T-helper 1 cell treated with Interleukin-12 subunit alpha and Interleukin-12 subunit beta and Interleukin-4 antibody, amounts not matched to agents 30 μg/mL and 1 μg/mL, for 36 hours (primary cell): ENCODE results near the gene UBAP1L.

Source experiments
- H3K27ac Mint-ChIP-seq: one replicate; pipeline ENCODE4 v1.8.0; 2021; ENCODE audit warnings: mild to moderate bottlenecking, mixed read lengths
- H3K27me3 Mint-ChIP-seq: one replicate; pipeline ENCODE4 v1.8.0; 2021; ENCODE audit warnings: low read depth, mixed read lengths
- H3K36me3 Mint-ChIP-seq: one replicate; pipeline ENCODE4 v1.8.0; 2021; ENCODE audit warnings: low read depth, mixed read lengths
- H3K4me1 Mint-ChIP-seq: one replicate; pipeline ENCODE4 v1.8.0; 2021; ENCODE audit warnings: low read depth, mixed read lengths
- H3K4me3 Mint-ChIP-seq: one replicate; pipeline ENCODE4 v1.8.0; 2021; ENCODE audit warnings: mild to moderate bottlenecking, moderate library complexity, mixed read lengths
- H3K9me3 Mint-ChIP-seq: one replicate; pipeline ENCODE4 v1.8.0; 2021; ENCODE audit warnings: mixed read lengths

The UBAP1L gene

DNA sequence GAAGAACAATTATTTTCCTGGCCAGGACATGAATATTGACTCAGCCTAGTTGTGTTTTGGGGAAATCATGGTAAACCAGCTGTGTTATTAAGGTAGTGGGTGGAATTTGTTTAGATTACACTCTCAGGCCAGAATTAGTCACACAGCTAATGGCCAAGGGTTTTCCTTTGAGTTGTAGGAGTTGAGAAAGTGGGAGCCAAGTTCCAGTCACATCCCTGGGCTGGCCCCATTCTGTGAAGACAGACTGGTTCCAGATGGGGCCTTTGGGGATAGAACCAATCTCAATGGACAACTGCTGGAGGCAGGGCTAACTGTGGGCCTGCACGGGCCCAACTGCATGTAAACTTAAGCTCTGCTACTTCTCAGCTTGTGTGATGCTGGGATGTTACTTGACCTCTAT is 45.8 kb downstream of the UBAP1L start:
- H3K4me3 Mint-ChIP-seq, result no peak overlapping the region
- no peaks in the 10 kb centered on the region for H3K9me3 Mint-ChIP-seq
- H3K4me1 Mint-ChIP-seq, result peaks cover 2% of the 10 kb centered on the region
- no peak overlapping the region for H3K27ac Mint-ChIP-seq
- no peaks in the 10 kb centered on the region for H3K36me3 Mint-ChIP-seq
- peaks cover 43% of the 10 kb centered on the region for H3K27me3 Mint-ChIP-seq

DNA sequence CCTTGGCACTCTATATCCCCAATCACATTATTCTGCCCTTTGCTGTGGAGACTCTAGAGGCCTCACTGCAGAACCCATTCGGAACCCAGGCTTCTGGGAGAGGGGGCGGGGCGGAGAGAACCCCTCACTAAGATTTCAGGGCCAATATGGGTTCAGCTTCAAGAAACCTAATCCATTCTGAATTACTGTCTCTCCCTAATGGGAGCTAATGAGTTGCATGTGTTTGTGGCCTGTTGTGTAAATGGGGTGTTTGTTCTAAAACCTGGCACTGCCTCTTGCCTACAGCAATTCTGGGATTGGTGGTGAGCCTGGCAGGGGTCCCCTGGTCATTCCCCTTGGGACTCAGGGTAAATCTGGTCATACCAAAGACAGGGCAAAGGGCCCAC is 46.6 kb downstream of the UBAP1L start:
- Mint-ChIP-seq H3K27me3 (peaks cover 43% of the 10 kb centered on the region), H3K27ac (no peak overlapping the region), H3K36me3 (no peaks in the 10 kb centered on the region), H3K9me3 (no peaks in the 10 kb centered on the region), H3K4me3 (no peak overlapping the region), H3K4me1 (peaks cover 2% of the 10 kb centered on the region)

DNA sequence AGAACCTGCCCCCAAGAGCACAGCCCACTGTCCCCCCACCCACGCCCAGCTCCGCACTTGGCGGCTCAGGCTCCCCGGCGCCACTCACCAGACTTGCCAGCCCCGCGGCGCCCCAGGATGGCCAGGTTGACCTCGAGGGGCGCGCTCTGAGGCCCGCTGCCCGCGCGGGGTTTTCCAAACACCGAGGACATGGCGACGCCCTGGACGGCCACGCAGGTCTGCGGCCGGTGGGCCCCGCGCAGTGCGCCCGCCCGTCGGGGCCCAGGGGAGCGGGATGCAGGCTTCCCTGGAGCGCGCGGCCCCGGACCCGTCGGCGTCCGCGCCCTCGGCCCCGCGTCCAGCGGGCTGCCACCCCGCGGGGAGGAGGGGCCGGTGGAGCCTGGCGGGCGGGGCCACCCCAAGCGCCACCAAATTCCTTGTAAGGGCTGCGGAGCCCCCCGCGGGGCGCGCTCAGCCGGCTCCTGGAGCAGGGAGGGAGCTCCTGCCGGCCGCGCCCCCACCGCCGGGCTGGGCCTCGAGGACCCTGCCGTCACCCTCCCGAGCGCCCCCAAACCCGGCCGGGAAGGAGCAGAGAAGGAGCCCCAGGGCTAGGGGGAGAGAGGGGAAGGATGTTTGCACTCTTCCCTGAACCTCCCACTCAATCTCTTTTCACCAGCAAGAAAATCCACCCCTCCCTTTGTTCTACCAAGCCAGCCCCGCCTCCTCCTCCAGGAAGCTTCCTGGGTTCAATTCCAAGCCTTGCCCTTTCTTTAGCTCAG is 47.2 kb downstream of the UBAP1L start, which contains the start of gene RASL12:
TSS of gene RASL12 (minus strand) at position 347 of the 758 bp plus-strand sequence. CDS start at position 191, 156 bp downstream.
- H3K27ac Mint-ChIP-seq, result no peak within 1 kb of the TSS
- H3K27me3 Mint-ChIP-seq, result peaks cover 43% of the 10 kb centered on the region
- H3K4me1 Mint-ChIP-seq, result peaks cover 2% of the 10 kb centered on the region
- no peaks in the 10 kb centered on the region for H3K36me3 Mint-ChIP-seq
- no peak within 1 kb of the TSS for H3K4me3 Mint-ChIP-seq
- no peaks in the 10 kb centered on the region for H3K9me3 Mint-ChIP-seq

DNA sequence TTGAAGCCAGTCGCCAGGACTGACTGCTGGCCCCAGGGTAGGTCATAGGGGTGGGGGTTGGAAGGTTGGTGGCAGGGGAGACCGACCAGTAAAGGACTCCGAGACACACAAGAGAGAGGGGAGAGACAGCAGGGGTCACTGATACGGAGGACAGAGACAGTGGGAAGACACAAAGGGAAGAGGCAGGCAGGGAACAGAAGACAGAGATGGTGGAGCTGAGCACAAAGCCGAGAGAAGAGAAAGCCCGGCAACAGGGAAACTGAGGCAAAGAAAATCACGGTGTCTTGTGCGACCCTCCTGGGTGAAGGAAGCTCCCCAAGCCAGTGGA is 47.7 kb downstream of the UBAP1L start:
- Mint-ChIP-seq H3K36me3 (no peaks in the 10 kb centered on the region), H3K27me3 (peaks cover 43% of the 10 kb centered on the region), H3K27ac (no peak overlapping the region), H3K4me3 (no peak overlapping the region), H3K9me3 (no peaks in the 10 kb centered on the region), H3K4me1 (peaks cover 2% of the 10 kb centered on the region)

DNA sequence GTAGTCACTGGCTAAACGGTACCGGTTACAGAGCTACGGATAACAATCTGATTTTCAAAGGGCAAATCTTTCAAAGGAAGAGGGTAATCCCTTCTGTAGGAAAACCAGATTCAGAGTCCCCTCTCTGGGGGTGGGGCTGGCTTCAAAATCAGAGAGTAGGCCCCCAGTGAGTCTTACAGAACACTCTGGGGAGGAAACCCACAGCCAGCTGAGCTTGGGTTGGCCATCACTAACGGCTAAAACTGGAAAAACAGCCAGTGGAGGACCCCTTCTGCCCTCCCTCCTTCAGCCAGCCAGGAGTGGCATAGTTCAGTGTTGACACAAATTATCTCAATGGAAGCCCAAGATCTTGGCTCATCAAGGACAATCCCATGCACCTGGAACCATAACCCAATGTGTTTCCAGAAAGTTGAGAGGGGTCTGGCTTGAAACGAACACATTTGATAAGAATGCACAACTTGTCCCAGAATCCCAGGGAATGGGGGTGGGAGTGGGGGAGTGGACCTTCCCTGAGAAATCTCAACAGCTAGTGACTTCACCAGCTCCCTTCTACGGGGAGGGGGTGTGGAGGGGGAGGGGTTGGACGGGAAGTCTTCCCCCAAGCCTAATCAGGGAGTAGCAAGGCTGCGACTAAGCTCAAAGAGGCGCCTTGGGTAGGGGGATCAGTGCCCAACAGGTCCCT is 48.2 kb downstream of the UBAP1L start:
- Mint-ChIP-seq H3K4me1 (peaks cover 2% of the 10 kb centered on the region), H3K4me3 (no peak overlapping the region), H3K9me3 (no peaks in the 10 kb centered on the region), H3K27ac (no peak overlapping the region), H3K27me3 (peaks cover 43% of the 10 kb centered on the region), H3K36me3 (no peaks in the 10 kb centered on the region)

DNA sequence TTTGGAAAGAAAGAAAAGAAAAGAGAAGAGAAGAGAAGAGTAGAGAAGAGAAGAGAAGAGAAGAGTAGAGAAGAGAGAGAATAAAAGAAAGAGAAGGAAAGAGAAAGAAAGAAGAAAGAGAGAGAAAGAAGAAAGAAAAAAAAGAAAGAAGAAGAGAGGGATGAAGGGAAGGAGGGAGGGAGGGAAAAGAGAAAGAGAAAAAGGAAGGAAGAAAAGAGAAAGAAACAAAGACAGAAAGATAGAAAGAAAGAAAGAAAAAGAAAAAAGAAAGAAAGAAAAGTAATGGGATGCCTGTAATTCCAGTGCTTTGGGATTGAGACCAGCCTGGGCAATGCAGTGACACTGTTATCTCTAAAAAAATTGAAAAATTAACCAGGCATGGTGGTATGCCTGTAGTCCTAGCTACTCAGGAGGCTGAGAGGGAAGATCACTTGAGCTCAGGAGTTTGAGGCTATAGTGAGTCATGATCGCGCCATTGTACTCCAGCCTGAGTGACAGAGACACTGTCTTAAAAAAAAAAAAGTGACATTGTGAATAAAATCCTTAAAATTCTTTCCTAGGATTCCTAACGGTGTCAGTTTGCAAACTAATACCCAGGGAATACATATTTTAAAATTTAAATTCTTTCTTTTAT is 48.9 kb downstream of the UBAP1L start:
- H3K27ac Mint-ChIP-seq, result no peak overlapping the region
- no peak overlapping the region for H3K4me3 Mint-ChIP-seq
- H3K9me3 Mint-ChIP-seq, result no peaks in the 10 kb centered on the region
- H3K36me3 Mint-ChIP-seq, result no peaks in the 10 kb centered on the region
- H3K27me3 Mint-ChIP-seq, result peaks cover 44% of the 10 kb centered on the region
- peaks cover 2% of the 10 kb centered on the region for H3K4me1 Mint-ChIP-seq

DNA sequence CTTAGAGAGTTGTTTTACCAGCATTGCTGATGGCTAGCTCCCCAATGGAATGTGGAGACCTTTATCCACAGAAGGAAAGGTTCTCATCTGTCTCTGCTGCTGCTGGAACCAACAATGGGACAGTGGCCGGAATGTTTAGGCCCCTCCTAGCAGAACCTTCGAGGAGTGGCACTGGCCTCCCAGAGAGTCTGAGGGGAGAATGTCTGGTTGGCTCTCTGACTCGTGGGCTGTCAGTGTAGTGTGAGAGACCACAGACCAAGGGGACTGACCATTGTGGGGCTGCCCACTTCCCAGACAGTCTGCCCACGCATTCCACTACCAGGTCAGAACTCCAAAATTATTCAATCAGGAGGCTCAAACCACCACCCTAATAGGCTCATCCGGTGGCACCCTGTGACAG is 52.3 kb downstream of the UBAP1L start:
- Mint-ChIP-seq H3K36me3 (no peaks in the 10 kb centered on the region), H3K4me3 (no peak overlapping the region), H3K27ac (no peak overlapping the region), H3K27me3 (peaks cover 32% of the 10 kb centered on the region), H3K4me1 (peaks cover 2% of the 10 kb centered on the region), H3K9me3 (no peaks in the 10 kb centered on the region)

DNA sequence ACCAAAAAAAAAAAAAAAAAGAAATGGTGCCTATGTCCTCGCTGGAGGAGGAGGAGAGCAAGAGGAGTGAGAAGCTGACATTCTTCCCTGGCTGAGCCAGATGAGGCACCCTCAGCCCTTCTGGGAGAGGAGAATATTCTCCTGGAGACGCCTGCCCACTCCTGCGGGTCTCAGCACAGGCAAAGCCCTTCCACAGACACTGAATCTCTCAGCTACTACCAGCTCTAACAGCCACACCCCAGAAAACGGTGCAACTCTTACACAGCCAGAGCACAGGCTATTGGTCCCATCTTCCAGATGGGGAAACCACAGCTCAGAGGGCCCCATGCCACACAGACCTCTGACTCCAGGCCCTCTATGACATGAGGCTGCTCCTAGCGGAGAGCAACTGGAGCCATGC is 52.9 kb downstream of the UBAP1L start:
- no peak overlapping the region for H3K4me3 Mint-ChIP-seq
- no peak overlapping the region for H3K27ac Mint-ChIP-seq
- no peaks in the 10 kb centered on the region for H3K36me3 Mint-ChIP-seq
- no peaks in the 10 kb centered on the region for H3K4me1 Mint-ChIP-seq
- H3K27me3 Mint-ChIP-seq, result peaks cover 28% of the 10 kb centered on the region
- H3K9me3 Mint-ChIP-seq, result no peaks in the 10 kb centered on the region

DNA sequence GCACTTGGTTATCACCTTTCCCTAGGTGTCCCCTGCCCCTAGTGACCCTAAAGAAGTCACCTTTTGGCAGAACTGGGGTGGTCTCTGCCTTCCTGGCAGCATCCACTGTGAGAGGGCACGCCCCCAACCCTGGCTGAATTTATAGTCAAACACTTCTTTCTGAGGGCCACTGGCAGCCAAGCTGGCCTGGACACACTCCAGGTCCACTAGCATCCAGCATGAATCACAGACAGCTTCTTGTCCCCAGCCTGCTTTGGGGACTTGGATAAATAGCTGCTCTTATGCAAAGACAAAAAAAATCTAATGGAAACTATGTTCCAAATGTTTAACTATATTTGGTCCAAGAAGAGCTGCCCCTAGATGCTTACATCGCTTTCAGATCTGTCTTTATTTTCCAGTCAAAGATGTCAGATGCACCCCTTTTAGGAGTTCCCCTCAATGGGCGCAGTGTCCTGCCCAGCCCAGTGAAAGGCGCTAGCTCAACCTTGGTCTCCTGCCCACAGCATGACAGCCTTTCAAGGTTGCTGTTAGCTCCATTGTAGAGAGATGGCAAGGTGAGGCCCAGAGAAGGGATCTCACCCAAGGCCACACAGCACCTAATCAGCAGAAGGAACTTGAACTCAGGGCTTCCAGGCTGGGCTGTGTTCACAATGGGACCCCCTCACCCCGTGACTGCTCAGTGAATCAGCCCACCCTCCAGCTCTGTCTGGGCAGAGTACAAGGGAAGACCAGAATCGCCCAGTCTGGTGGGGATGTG is 54.2 kb downstream of the UBAP1L start:
- H3K4me1 Mint-ChIP-seq, result peaks cover under 1% of the 10 kb centered on the region
- H3K9me3 Mint-ChIP-seq, result no peaks in the 10 kb centered on the region
- peaks cover 15% of the 10 kb centered on the region for H3K27me3 Mint-ChIP-seq
- H3K27ac Mint-ChIP-seq, result no peak overlapping the region
- no peaks in the 10 kb centered on the region for H3K36me3 Mint-ChIP-seq
- no peak overlapping the region for H3K4me3 Mint-ChIP-seq

DNA sequence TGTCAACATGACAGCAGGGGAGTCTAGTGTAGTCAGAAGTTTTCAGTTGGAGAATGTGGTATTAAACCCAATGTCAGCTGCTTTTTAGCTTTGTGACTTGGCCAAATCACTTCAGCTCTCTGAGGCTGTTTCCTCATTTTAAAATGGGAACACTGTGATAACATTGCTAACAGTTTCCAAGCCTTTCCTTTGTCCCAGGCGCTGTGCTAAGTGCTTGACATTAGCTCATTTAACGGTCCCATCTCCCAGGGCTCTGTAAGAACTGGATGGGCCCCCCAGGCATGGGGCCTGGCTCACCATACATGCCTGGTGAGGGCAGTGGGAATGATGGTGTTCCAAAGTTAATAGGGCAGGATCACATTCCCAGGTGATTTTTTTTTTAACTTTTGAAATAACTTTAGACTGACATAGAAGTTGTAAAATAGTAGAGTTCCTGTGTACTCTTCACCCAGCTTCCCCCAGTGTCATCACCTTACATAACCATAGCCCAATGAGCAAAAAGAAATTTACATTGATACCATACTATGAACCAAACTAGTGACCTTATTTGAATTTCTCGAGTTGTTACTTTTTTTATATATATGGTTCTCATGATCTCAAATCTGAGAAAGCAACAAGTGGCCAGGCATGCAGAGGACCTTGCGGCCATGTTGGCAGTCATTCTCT is 54.9 kb downstream of the UBAP1L start:
- Mint-ChIP-seq H3K27ac (no peak overlapping the region), H3K36me3 (no peaks in the 10 kb centered on the region), H3K4me1 (peaks cover 5% of the 10 kb centered on the region), H3K4me3 (no peak overlapping the region), H3K27me3 (peaks cover 8% of the 10 kb centered on the region), H3K9me3 (no peaks in the 10 kb centered on the region)

DNA sequence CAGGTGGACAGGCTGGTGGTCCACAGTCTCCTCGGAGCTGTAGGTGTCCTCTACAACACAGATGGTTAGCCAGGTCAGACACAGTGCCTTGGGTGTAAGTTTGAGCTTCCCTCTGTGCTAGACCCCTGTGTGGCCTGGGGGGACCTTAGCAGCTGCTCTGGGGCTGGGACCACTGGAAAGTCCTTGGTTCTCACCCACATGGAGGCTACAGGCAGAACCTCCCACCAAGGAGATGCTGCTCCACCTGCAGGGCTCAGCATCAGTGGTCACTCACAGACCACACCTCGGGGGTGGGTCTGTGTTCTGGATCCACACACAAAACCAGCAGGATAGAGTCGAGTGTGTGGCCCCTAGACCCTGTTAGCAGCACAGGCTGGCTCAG is 55.6 kb downstream of the UBAP1L start:
- peaks cover 8% of the 10 kb centered on the region for H3K27me3 Mint-ChIP-seq
- no peaks in the 10 kb centered on the region for H3K9me3 Mint-ChIP-seq

DNA sequence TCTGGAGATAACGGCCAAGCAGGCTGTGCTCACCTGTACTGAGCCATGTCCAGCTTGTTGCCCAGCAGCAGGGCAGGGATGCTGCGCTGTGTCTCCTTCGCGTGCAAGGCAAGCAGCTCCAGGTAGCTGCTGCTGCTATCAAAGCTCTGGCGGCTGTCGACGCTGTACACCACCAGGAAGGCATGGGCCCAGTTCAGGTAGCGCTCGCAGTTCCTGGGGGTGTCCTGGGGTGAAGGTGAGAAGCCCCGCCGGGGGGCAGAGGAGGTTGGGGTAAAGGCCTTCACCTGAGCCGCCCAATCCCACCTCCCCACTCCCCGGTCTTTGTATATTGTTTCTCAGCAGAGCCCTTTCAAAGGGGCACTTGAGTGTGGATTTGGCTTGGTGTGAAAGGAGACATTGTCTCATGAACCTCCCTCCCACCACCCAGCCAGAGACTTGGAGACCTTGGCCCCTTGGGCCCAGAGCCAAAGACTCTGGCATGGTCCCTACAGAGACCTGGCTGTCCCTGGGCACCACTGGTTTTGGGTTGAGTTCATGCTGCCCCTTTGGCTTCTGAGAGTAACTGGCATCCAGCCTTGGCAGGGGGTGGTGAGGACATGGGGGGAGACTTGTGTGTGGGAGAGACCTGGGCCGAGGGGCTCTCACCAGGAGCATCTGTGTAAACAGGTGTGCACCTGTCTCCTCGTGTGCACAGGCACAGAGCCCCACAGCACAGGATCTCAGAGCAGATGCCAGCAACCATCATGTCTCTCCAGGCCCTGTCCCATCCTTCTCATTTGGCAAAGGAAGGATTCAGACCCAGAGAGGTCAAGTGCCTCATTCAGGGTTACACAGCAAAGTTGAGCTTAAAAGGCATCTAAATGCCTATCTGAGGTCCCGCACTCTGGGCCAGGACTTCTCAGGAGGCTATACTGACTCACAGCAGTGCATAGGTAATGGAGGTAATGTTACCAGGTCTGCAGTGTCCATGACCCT is 56.3 kb downstream of the UBAP1L start:
- peaks cover 5% of the 10 kb centered on the region for H3K4me1 Mint-ChIP-seq
- no peak overlapping the region for H3K4me3 Mint-ChIP-seq
- H3K27me3 Mint-ChIP-seq, result peaks cover 8% of the 10 kb centered on the region
- no peaks in the 10 kb centered on the region for H3K9me3 Mint-ChIP-seq
- no peak overlapping the region for H3K27ac Mint-ChIP-seq
- no peaks in the 10 kb centered on the region for H3K36me3 Mint-ChIP-seq

More for the DNA sequence above, 55.6 kb downstream of the UBAP1L start:
- Mint-ChIP-seq H3K4me1 (peaks cover 5% of the 10 kb centered on the region), H3K36me3 (no peaks in the 10 kb centered on the region), H3K27ac (no peak overlapping the region), H3K4me3 (no peak overlapping the region)

DNA sequence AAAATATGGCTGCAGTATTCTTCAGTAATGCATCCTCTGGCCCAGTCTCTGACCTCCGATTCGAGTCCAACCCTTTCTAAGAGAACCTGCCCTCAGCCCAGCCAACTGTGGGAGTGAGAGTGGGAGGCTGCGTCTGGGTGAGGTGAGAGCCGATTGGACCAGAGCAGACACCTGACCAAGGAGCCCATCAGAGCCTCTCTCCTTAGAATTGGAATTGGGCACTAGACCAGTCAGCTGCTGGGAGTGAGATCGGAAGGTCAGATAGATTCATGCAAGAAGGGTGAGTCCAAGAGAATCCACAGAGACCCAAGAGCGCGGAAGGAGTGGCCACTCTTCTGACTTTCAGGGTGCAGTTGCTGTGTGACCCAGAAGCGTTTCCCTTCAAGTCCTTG is 57.5 kb downstream of the UBAP1L start:
- peaks cover 8% of the 10 kb centered on the region for H3K27me3 Mint-ChIP-seq
- H3K36me3 Mint-ChIP-seq, result no peaks in the 10 kb centered on the region
- H3K9me3 Mint-ChIP-seq, result no peaks in the 10 kb centered on the region
- peaks cover 5% of the 10 kb centered on the region for H3K4me1 Mint-ChIP-seq
- H3K4me3 Mint-ChIP-seq, result no peak overlapping the region
- H3K27ac Mint-ChIP-seq, result no peak overlapping the region
